Endothelial cell of umbilical vein (primary cell): ENCODE data around the gene PON2. TPM values are rescaled to one million over a fixed set of nuclear protein-coding genes. Genes with fewer than 3 reads are reported as not detected.
"Not testable (repeated sequence)": the region's sequence is repeated elsewhere in the genome, so short reads cannot be mapped to it uniquely, and the experiment has no call there.

Experiments used
- BruUV-seq: library from RNA; stranded (reverse); fragments of 400-500 nt; replicated peaks from 2 replicates; lab custom pipeline; 2021; lab: Mats Ljungman, UMichigan
- CTCF ChIA-PET: fragments of 300-600, 350-600 bp; sonication (Branson Sonifier 250); formaldehyde crosslinking; loops from one replicate; lab custom pipeline; 2021; ENCODE audit warnings: antibody characterized with exemption, inconsistent platforms; lab: Charles Lee
- POLR2A ChIA-PET: fragments of 300-600, 350-600 bp; sonication (Branson Sonifier 250); formaldehyde crosslinking; loops from one replicate; lab custom pipeline; 2021; ENCODE audit warnings: antibody characterized with exemption, inconsistent platforms; lab: Charles Lee
- DNase-seq: peaks from one replicate; pipeline ENCODE4 v3.0.0-alpha.2; 2011; ENCODE audit warnings: low read depth, low spot score
- FAIRE-seq: peaks from 2 replicates; lab custom pipeline; 2011; peaks lifted over from hg19 to GRCh38; lab: Jason Lieb, UNC
- H2AFZ ChIP-seq: 2 replicates; pipeline ENCODE4 v1.6.0; 2012; ENCODE audit warnings: low read depth, low read length, control low read depth, inconsistent platforms
- H3K27ac ChIP-seq: 2 replicates; pipeline ENCODE4 v1.5.1; 2011; ENCODE audit warnings: low read depth, mild to moderate bottlenecking, control low read depth, low read length, moderate library complexity; ENCODE audit not compliant: insufficient read depth
- H3K27me3 ChIP-seq, 2 experiments: 2 replicates each; pipeline versions ENCODE4 v1.6.0 to v1.6.1; 2011; ENCODE audit warnings: low read length in 2 of 2, mixed read lengths in 1 of 2; ENCODE audit not compliant: control insufficient read depth in 2 of 2, insufficient read depth in 2 of 2
- H3K36me3 ChIP-seq, 2 experiments: 2 replicates in 1 of 2; 3 replicates in 1 of 2; pipeline ENCODE4 v1.5.1; 2011; ENCODE audit warnings: low read length in 2 of 2, mild to moderate bottlenecking in 1 of 2, moderate library complexity in 1 of 2; ENCODE audit not compliant: control insufficient read depth in 2 of 2, insufficient read depth in 2 of 2; ENCODE audit errors: extremely low read depth in 1 of 2
- H3K4me1 ChIP-seq: 3 replicates; pipeline ENCODE4 v1.5.1; 2011; ENCODE audit warnings: mild to moderate bottlenecking, low read length; ENCODE audit not compliant: control insufficient read depth, insufficient read depth; ENCODE audit errors: extremely low read depth
- H3K4me2 ChIP-seq: 2 replicates; pipeline ENCODE4 v1.6.1; 2011; ENCODE audit warnings: low read length, control low read depth, mixed read lengths; ENCODE audit not compliant: insufficient read depth
- H3K4me3 ChIP-seq, 3 experiments: fragments of 200-600 bp in 1 of 3; sonication (generic), shearing (Covaris generic) in 1 of 3; replicated peaks in 1 of 3; 2 replicates each; pipeline ENCODE4 v1.5.1; 2011 to 2016; ENCODE audit warnings: control low read depth in 3 of 3, low read length in 3 of 3, mild to moderate bottlenecking in 2 of 3, inconsistent platforms in 1 of 3, low read depth in 1 of 3, moderate library complexity in 1 of 3; ENCODE audit not compliant: insufficient read depth in 1 of 3
- H3K79me2 ChIP-seq: 2 replicates; pipeline ENCODE4 v1.6.0; 2012; ENCODE audit warnings: low read length, inconsistent platforms; ENCODE audit not compliant: control insufficient read depth, insufficient read depth
- H3K9ac ChIP-seq: replicated peaks from 2 replicates; pipeline ENCODE3; 2011; ENCODE audit warnings: low read length, control low read depth; ENCODE audit not compliant: insufficient read depth; ENCODE audit errors: extremely low read depth
- H3K9me1 ChIP-seq: replicated peaks from 3 replicates; pipeline ENCODE4 v1.6.0; 2011; ENCODE audit warnings: mild to moderate bottlenecking, low read length; ENCODE audit not compliant: control insufficient read depth, insufficient read depth; ENCODE audit errors: extremely low read depth
- H3K9me3 ChIP-seq: replicated peaks from 2 replicates; pipeline ENCODE4 v1.5.1; 2012; ENCODE audit warnings: low read length, inconsistent platforms; ENCODE audit not compliant: control insufficient read depth, insufficient read depth
- H4K20me1 ChIP-seq: replicated peaks from 2 replicates; pipeline ENCODE3; 2011; ENCODE audit warnings: mild to moderate bottlenecking, low read length; ENCODE audit not compliant: control insufficient read depth, insufficient read depth; ENCODE audit errors: extremely low read depth
- CTCF ChIP-seq, 2 donors: IDR thresholded peaks; 1 replicate in 1 of 2; 2 replicates in 1 of 2; pipeline ENCODE4 v1.5.1; 2011; ENCODE audit warnings: low read length in 2 of 2, mild to moderate bottlenecking in 2 of 2, moderate library complexity in 2 of 2, control low read depth in 1 of 2, inconsistent platforms in 1 of 2, low read depth in 1 of 2; ENCODE audit not compliant: insufficient read depth in 1 of 2; ENCODE audit errors: extremely low read depth in 1 of 2
- EZH2 ChIP-seq: IDR thresholded peaks from 2 replicates; pipeline ENCODE4 v1.6.1; 2012; ENCODE audit warnings: borderline replicate concordance, low read depth, mild to moderate bottlenecking, moderate library complexity, low read length, inconsistent platforms; ENCODE audit not compliant: severe bottlenecking
- FOS ChIP-seq: IDR thresholded peaks from 2 replicates; pipeline ENCODE4 v1.6.1; 2011; ENCODE audit warnings: mild to moderate bottlenecking, low read length, moderate library complexity, borderline replicate concordance; ENCODE audit not compliant: insufficient read depth
- GATA2 ChIP-seq: IDR thresholded peaks from 2 replicates; pipeline ENCODE4 v1.7.0; 2011; ENCODE audit warnings: low read depth, mild to moderate bottlenecking, moderate library complexity, mixed read lengths, low read length; ENCODE audit not compliant: insufficient read length, insufficient read depth
- JUN ChIP-seq: IDR thresholded peaks from 2 replicates; pipeline ENCODE4 v1.6.1; 2011; ENCODE audit warnings: borderline replicate concordance, low read depth; ENCODE audit not compliant: insufficient read length, insufficient read depth
- MYC ChIP-seq: IDR thresholded peaks from one replicate; pipeline ENCODE4 v1.6.1; 2011; ENCODE audit warnings: mild to moderate bottlenecking, low read depth, low read length
- POLR2A ChIP-seq: IDR thresholded peaks from 2 replicates; pipeline ENCODE4 v1.6.1; 2012; ENCODE audit warnings: low read depth, mild to moderate bottlenecking, control low read depth, low read length
- POLR2AphosphoS5 ChIP-seq: IDR thresholded peaks from 2 replicates; pipeline ENCODE4 v1.6.1; 2012; ENCODE audit warnings: low read depth, mild to moderate bottlenecking, control low read depth, low read length, moderate library complexity; ENCODE audit not compliant: insufficient read depth
- dilution Hi-C: fragments of 300-500 bp; cut with MboI; formaldehyde crosslinking; loops from one replicate; pipeline ENCODE4 v1.15.0; 2019; ENCODE audit warnings: low sequenced_read_pairs; ENCODE audit not compliant: extremely low pct_ligation_motif_present
- intact Hi-C: fragments of 100-400 bp; cut with micrococcal nuclease; formaldehyde crosslinking; loops from one replicate; pipeline ENCODE4 v1.10.0; 2022
- polyA plus RNA-seq, 4 experiments: library from polyadenylated mRNA; depleted of rRNA in 3 of 4; stranded (reverse) in 3 of 4; unstranded in 1 of 4; fragments of >200 nt; gene quantifications; 2 replicates each; pipeline versions ENCODE4 v1.2.1 to v1.2.3, GENCODE V29; 2011 to 2012; ENCODE audit warnings: missing spikeins in 1 of 4
- total RNA-seq: library from RNA; stranded (reverse); gene quantifications from 2 replicates; pipeline ENCODE4 v1.2.3, GENCODE V29; 2021
- TF ChIP-seq, protein P1 (sequence below): IDR thresholded peaks from 2 replicates; pipeline ENCODE4 v1.6.1; 2011; ENCODE audit not compliant: insufficient read depth, insufficient read length

Gene PON2
- total and polyA plus RNA-seq, 2 donors (not counting 3 experiments of a cell fraction or from before 2014, with no cell fraction given), result 110 to 125 TPM

GRCh38 chr7:95467912-95468607 lies 33.2 kb upstream of the PON2 start:
- Histone ChIP-seq H3K36me3 (no peaks in the 10 kb centered on the region), H3K9ac (no peak overlapping the region), H2AFZ (no peak overlapping the region), H3K9me3 (no peaks in the 10 kb centered on the region), H3K27ac (no peak overlapping the region), H3K4me1 (peaks cover 30% of the 10 kb centered on the region), H4K20me1 (no peaks in the 10 kb centered on the region), H3K9me1 (no peaks in the 10 kb centered on the region), H3K79me2 (no peaks in the 10 kb centered on the region), H3K4me3 (no peak overlapping the region), H3K4me2 (no peak overlapping the region), H3K27me3 (no peaks in the 10 kb centered on the region)
- CTCF ChIA-PET, result interaction anchor here (0.6 kb wide), 1 partner anchor 811 kb away, joined by 3 read pairs; no protein-coding TSS in a partner anchor
- BruUV-seq, result no TSS peak
- no peak for DNase-seq
- no peak for TF ChIP-seq MYC
- no peak for TF ChIP-seq POLR2AphosphoS5
- TF ChIP-seq GATA2, result no peak
- TF ChIP-seq JUN, result no peak
- TF ChIP-seq, protein P1, sequence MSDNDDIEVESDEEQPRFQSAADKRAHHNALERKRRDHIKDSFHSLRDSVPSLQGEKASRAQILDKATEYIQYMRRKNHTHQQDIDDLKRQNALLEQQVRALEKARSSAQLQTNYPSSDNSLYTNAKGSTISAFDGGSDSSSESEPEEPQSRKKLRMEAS, result no peak
- no peak for TF ChIP-seq CTCF (IDR thresholded peaks at IDR 0.05; ENCODE audit: extremely low read depth in 1 of 2, insufficient read depth in 1 of 2, low read depth in 1 of 2, low read length in 2 of 2)
- TF ChIP-seq POLR2A, result no peak
- no peak for TF ChIP-seq FOS
- no peak for TF ChIP-seq EZH2
- POLR2A ChIA-PET, result no interaction called here
- intact Hi-C loops (no loop called here), dilution Hi-C loops (no loop called here)
- FAIRE-seq, result no peak

GRCh38 chr7:95460653-95461052 lies 25.8 kb upstream of the PON2 start:
- POLR2A ChIA-PET, H3K4me2 ChIP-seq, H3K36me3 ChIP-seq, H4K20me1 ChIP-seq, H3K9me3 ChIP-seq, H3K27ac ChIP-seq, FAIRE-seq, H3K9ac ChIP-seq, H3K4me3 ChIP-seq, intact Hi-C loops, H3K79me2 ChIP-seq, H3K9me1 ChIP-seq, H3K4me1 ChIP-seq, DNase-seq, BruUV-seq, CTCF ChIA-PET, dilution Hi-C loops, H2AFZ ChIP-seq, H3K27me3 ChIP-seq: not testable (repeated sequence)
